OCI-LY3 (cell line): ENCODE results near the gene OCIAD1.

ENCODE experiments used
- CTCF ChIP-seq: fragments of 200-600, 300-600 bp; sonication (generic); IDR thresholded peaks from 2 replicates; pipeline ENCODE4 v1.5.1; 2014; ENCODE audit warnings: antibody characterized with exemption, low read length, low read depth
- EZH2phosphoT487 ChIP-seq: fragments of 200-600 bp; shearing (Covaris generic); IDR thresholded peaks from 2 replicates; pipeline ENCODE4 v1.6.1; 2018; ENCODE audit warnings: antibody characterized with exemption, mixed run types, low read depth

- TF ChIP-seq CTCF (no peak), EZH2phosphoT487 (no peak)
These were observed 79.6 kb downstream of the OCIAD1 start for GRCh38 chr4:48910511-48910910.
